ENCODE measurements around the gene GALNT10.
A peak's percentile ranks its signal among the peaks of the same experiment; 100 is the strongest.

The GALNT10 gene

GRCh38 chr5:154236536-154237375, 46.2 kb downstream of the GALNT10 start:
- DNase-seq = no peak

GRCh38 chr5:154237376-154237743, 46.8 kb downstream of the GALNT10 start:
- no peak for DNase-seq

GRCh38 chr5:154237946-154238345, 47.4 kb downstream of the GALNT10 start:
- no peak for DNase-seq

GRCh38 chr5:154238776-154239481, 48.4 kb downstream of the GALNT10 start:
- DNase-seq = no peak

GRCh38 chr5:154240595-154240994, 50.1 kb downstream of the GALNT10 start:
- no peak for DNase-seq

GRCh38 chr5:154241021-154241420, 50.5 kb downstream of the GALNT10 start:
- DNase-seq = no peak

GRCh38 chr5:154242442-154242841, 51.9 kb downstream of the GALNT10 start:
- DNase-seq = peak; percentile 29

- DNase-seq = no peak
Measured at GRCh38 chr5:154242964-154243376, 52.4 kb downstream of the GALNT10 start.

- no peak for DNase-seq
Measured at GRCh38 chr5:154243736-154244135, 53.2 kb downstream of the GALNT10 start.

GRCh38 chr5:154244476-154244875, 53.9 kb downstream of the GALNT10 start:
- no peak for DNase-seq

- no peak for DNase-seq
Measured at GRCh38 chr5:154248691-154249090, 58.2 kb downstream of the GALNT10 start.

GRCh38 chr5:154249826-154250225, 59.3 kb downstream of the GALNT10 start:
- no peak for DNase-seq

- no peak for DNase-seq
Measured at GRCh38 chr5:154251529-154251928, 61.0 kb downstream of the GALNT10 start.

GRCh38 chr5:154253807-154254206, 63.3 kb downstream of the GALNT10 start:
- no peak for DNase-seq

GRCh38 chr5:154254896-154255295, 64.4 kb downstream of the GALNT10 start:
- DNase-seq = no peak

GRCh38 chr5:154257046-154257445, 66.5 kb downstream of the GALNT10 start:
- no peak for DNase-seq

GRCh38 chr5:154258531-154259217, 68.1 kb downstream of the GALNT10 start:
- no peak for DNase-seq

- no peak for DNase-seq
Measured at GRCh38 chr5:154260224-154260927, 69.8 kb downstream of the GALNT10 start.

GRCh38 chr5:154262342-154262741, 71.8 kb downstream of the GALNT10 start:
- peak; percentile 51 for DNase-seq

- no peak for DNase-seq
Measured at GRCh38 chr5:154264549-154265196, 74.1 kb downstream of the GALNT10 start.

- no peak for DNase-seq
Measured at GRCh38 chr5:154265197-154265773, 74.8 kb downstream of the GALNT10 start.

GRCh38 chr5:154267516-154267915, 77.0 kb downstream of the GALNT10 start:
- no peak for DNase-seq

Measured in NCI-H2029 (cell line).